ENCODE measurements around the gene EMILIN3.

Gene EMILIN3

GRCh38 chr20:41391587-41392001, 25.0 kb upstream of the EMILIN3 start:
- DNase-seq (ENCODE audit: low read depth in 2 of 2) = no peak

- DNase-seq (ENCODE audit: low read depth in 2 of 2) = no peak
Measured at GRCh38 chr20:41390889-41391288, 24.3 kb upstream of the EMILIN3 start.

- no peak for DNase-seq (ENCODE audit: low read depth in 2 of 2)
Measured at GRCh38 chr20:41387444-41387851, 20.8 kb upstream of the EMILIN3 start.

- no peak for DNase-seq (ENCODE audit: low read depth in 2 of 2)
Measured at GRCh38 chr20:41386502-41387427, 20.1 kb upstream of the EMILIN3 start.

GRCh38 chr20:41382791-41383305, 16.2 kb upstream of the EMILIN3 start:
- DNase-seq (ENCODE audit: low read depth in 2 of 2) = no peak

GRCh38 chr20:41380551-41381193, 14.1 kb upstream of the EMILIN3 start:
- no peak for DNase-seq (ENCODE audit: low read depth in 2 of 2)

- DNase-seq (ENCODE audit: low read depth in 2 of 2) = no peak
Measured at GRCh38 chr20:41379551-41379950, 12.9 kb upstream of the EMILIN3 start.

GRCh38 chr20:41377275-41377674, 10.7 kb upstream of the EMILIN3 start:
- no peak for DNase-seq (ENCODE audit: low read depth in 2 of 2)

- DNase-seq (ENCODE audit: low read depth in 2 of 2) = no peak
Measured at GRCh38 chr20:41376349-41376748, 9.7 kb upstream of the EMILIN3 start.

- no peak for DNase-seq (ENCODE audit: low read depth in 2 of 2)
Measured at GRCh38 chr20:41375846-41376245, 9.2 kb upstream of the EMILIN3 start.

GRCh38 chr20:41373931-41374920, 7.6 kb upstream of the EMILIN3 start:
- no peak for DNase-seq (ENCODE audit: low read depth in 2 of 2)

GRCh38 chr20:41373251-41373783, 6.7 kb upstream of the EMILIN3 start:
- no peak for DNase-seq (ENCODE audit: low read depth in 2 of 2)

- no peak for DNase-seq (ENCODE audit: low read depth in 2 of 2)
Measured at GRCh38 chr20:41371371-41371770, 4.8 kb upstream of the EMILIN3 start.

GRCh38 chr20:41370176-41370575, 3.6 kb upstream of the EMILIN3 start:
- no peak for DNase-seq (ENCODE audit: low read depth in 2 of 2)

GRCh38 chr20:41369673-41370072, 3.1 kb upstream of the EMILIN3 start:
- DNase-seq (ENCODE audit: low read depth in 2 of 2) = no peak

GRCh38 chr20:41367956-41368355, 1.3 kb upstream of the EMILIN3 start:
- DNase-seq (ENCODE audit: low read depth in 2 of 2) = no peak

- no peak for DNase-seq (ENCODE audit: low read depth in 2 of 2)
Measured at GRCh38 chr20:41367393-41367695, 726 bp upstream of the EMILIN3 start.

GRCh38 chr20:41365777-41366545, 657 bp downstream of the EMILIN3 start:
- DNase-seq (ENCODE audit: low read depth in 2 of 2) = no peak

- DNase-seq (ENCODE audit: low read depth in 2 of 2) = no peak
Measured at GRCh38 chr20:41364967-41365765, 1.5 kb downstream of the EMILIN3 start.
